AG04450 (cell line): ENCODE measurements around the gene SIRT3. TPM values are rescaled to one million over a fixed set of nuclear protein-coding genes. Genes with fewer than 3 reads are reported as not detected.
A peak's percentile ranks its signal among the peaks of the same experiment; 100 is the strongest.

ENCODE experiments used
- CTCF ChIA-PET: fragments of 300-600, 350-600 bp; formaldehyde crosslinking; extraction: SDS; loops from one replicate; lab custom pipeline; 2022; ENCODE audit warnings: antibody characterized with exemption, inconsistent platforms; lab: Charles Lee
- POLR2A ChIA-PET: fragments of 350-600 bp; formaldehyde crosslinking; extraction: SDS; loops from one replicate; lab custom pipeline; 2021; ENCODE audit warnings: antibody characterized with exemption, inconsistent platforms; lab: Yijun Ruan, JAX
- DNase-seq: peaks from one replicate; pipeline ENCODE4 v3.0.0-alpha.2; 2011; ENCODE audit warnings: low read depth, low spot score
- H3K27ac ChIP-seq: one replicate; pipeline ENCODE4 v1.5.1; 2012; ENCODE audit warnings: low read depth, low read length, control low read depth
- H3K27me3 ChIP-seq: one replicate; pipeline ENCODE4 v1.6.0; 2012; ENCODE audit warnings: low read length; ENCODE audit not compliant: control insufficient read depth, insufficient read depth
- H3K4me3 ChIP-seq: 2 replicates; pipeline ENCODE4 v1.5.1; 2011; ENCODE audit warnings: mild to moderate bottlenecking, low read depth, low read length, control low read depth
- H3K9me3 ChIP-seq: 2 replicates; pipeline ENCODE4 v1.5.1; 2012; ENCODE audit warnings: low read length; ENCODE audit not compliant: control insufficient read depth, insufficient read depth
- polyA plus RNA-seq: library from polyadenylated mRNA; depleted of rRNA; stranded (reverse); fragments of >200 nt; gene quantifications from 2 replicates; pipeline ENCODE4 v1.2.3, GENCODE V29; 2011
- TF ChIP-seq, protein P1 (sequence below): IDR thresholded peaks from 2 replicates; pipeline ENCODE4 v1.5.1; 2011; ENCODE audit warnings: low read depth, low read length, control low read depth, inconsistent platforms

Gene SIRT3
- polyA plus RNA-seq, 1 experiment, result 15.8 TPM

DNA sequence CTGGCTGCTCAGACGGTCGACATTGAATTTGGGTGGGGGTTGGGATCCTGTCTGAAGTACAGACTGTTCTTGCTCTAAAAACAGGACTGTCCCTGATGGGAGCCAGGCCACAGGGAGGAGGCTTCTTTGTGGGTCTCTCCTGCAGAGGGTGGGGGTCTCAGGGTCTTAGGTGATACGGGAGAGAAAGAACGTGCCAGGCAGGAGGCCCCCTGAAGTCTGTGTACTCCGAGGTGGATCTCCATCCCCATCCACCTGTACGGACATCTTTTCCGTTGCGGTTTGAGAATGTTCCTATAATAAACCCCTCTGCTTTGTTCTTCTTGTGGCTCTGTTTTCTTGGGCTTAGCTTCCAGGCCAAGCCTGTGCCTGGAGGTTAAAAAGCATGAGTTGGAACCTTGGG is 16.5 kb upstream of the SIRT3 start:
- no peak for DNase-seq
- no peak overlapping the region for H3K27ac ChIP-seq
- POLR2A ChIA-PET, result no interaction called here
- TF ChIP-seq, protein P1, sequence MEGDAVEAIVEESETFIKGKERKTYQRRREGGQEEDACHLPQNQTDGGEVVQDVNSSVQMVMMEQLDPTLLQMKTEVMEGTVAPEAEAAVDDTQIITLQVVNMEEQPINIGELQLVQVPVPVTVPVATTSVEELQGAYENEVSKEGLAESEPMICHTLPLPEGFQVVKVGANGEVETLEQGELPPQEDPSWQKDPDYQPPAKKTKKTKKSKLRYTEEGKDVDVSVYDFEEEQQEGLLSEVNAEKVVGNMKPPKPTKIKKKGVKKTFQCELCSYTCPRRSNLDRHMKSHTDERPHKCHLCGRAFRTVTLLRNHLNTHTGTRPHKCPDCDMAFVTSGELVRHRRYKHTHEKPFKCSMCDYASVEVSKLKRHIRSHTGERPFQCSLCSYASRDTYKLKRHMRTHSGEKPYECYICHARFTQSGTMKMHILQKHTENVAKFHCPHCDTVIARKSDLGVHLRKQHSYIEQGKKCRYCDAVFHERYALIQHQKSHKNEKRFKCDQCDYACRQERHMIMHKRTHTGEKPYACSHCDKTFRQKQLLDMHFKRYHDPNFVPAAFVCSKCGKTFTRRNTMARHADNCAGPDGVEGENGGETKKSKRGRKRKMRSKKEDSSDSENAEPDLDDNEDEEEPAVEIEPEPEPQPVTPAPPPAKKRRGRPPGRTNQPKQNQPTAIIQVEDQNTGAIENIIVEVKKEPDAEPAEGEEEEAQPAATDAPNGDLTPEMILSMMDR, result no peak
- peaks cover 6% of the 10 kb centered on the region for H3K27me3 ChIP-seq
- H3K4me3 ChIP-seq, result no peak overlapping the region
- CTCF ChIA-PET, result no interaction called here
- no peaks in the 10 kb centered on the region for H3K9me3 ChIP-seq

DNA sequence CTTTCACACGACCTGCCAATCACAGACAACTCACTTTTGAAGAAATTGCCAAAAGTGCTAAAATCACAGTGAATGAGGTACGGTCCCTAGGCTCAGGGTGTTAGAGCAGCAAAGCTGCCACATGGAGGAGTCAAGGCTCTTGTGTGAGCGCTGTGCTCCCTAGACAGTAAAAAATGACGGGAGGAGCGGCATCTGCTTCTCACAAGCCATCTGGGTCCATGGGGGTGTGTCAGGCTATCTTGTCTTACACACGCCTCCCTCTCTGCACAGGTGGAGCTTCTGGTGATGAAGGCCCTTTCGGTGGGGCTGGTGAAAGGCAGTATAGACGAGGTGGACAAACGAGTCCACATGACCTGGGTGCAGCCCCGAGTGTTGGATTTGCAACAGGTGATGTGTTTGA is 15.4 kb upstream of the SIRT3 start:
- Histone ChIP-seq H3K4me3 (no peak overlapping the region), H3K9me3 (no peaks in the 10 kb centered on the region), H3K27ac (peak overlapping the region; percentile 39), H3K27me3 (no peaks in the 10 kb centered on the region)
- CTCF ChIA-PET, result interaction anchor here (0.6 to 2.5 kb wide), 11 partner anchors 8 to 197 kb away, joined by 3 to 51 read pairs (median 6); partner anchors contain the start of genes PSMD13 and SIGIRR
- TF ChIP-seq, protein P1, result no peak
- POLR2A ChIA-PET, result no interaction called here
- DNase-seq, result no peak

- CTCF ChIA-PET, result interaction anchor here (0.6 to 2.5 kb wide), 15 partner anchors 9 to 198 kb away, joined by 3 to 51 read pairs (median 4); partner anchors contain the start of genes B4GALNT4, PSMD13 and SIGIRR
These were observed 14.7 kb upstream of the SIRT3 start for GRCh38 chr11:250740-251299.

GRCh38 chr11:250274-250673 is 14.1 kb upstream of the SIRT3 start:
- ChIA-PET CTCF (interaction anchor here (0.8 to 2.5 kb wide), 13 partner anchors 10 to 198 kb away, joined by 3 to 51 read pairs (median 4); partner anchors contain the start of genes B4GALNT4, PSMD13 and SIGIRR), POLR2A (interaction anchor here (0.9 kb wide), 1 partner anchor 18 kb away, joined by 3 read pairs; no protein-coding TSS in a partner anchor)
- no peaks in the 10 kb centered on the region for H3K27me3 ChIP-seq
- TF ChIP-seq, protein P1, result no peak
- no peaks in the 10 kb centered on the region for H3K9me3 ChIP-seq
- no peak overlapping the region for H3K4me3 ChIP-seq
- no peak overlapping the region for H3K27ac ChIP-seq
- DNase-seq, result no peak

More at GRCh38 chr11:250740-251299, 14.7 kb upstream of the SIRT3 start:
- TF ChIP-seq, protein P1, result peak; percentile 62
- no peaks in the 10 kb centered on the region for H3K9me3 ChIP-seq
- POLR2A ChIA-PET, result interaction anchor here (0.9 kb wide), 1 partner anchor 17 kb away, joined by 3 read pairs; no protein-coding TSS in a partner anchor
- no peak for DNase-seq
- no peaks in the 10 kb centered on the region for H3K27me3 ChIP-seq
- H3K27ac ChIP-seq, result no peak overlapping the region
- no peak overlapping the region for H3K4me3 ChIP-seq

DNA sequence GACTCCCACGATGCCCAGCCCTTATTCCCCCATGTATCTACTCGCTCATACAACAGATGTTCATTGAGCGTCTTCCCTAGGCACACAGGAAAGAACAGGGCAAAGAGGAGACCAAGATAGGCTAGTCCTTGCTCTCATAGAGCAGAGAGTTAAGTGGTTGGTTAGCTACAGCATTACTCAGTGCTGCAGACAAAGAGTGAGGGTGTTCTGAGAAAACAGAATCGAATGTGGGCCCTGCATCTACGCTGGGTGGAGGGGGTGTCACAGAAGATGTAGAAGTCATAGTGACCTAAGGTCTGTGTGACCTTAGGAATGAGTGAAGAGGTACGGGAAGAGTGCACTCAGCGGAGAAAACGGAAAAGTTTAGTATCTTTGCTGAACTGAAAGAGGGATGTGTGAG is 12.9 kb upstream of the SIRT3 start:
- CTCF ChIA-PET, result interaction anchor here (1.5 kb wide), 1 partner anchor 198 kb away, joined by 4 read pairs; no protein-coding TSS in a partner anchor

More for the DNA sequence above, 12.9 kb upstream of the SIRT3 start:
- no peak for DNase-seq
- Histone ChIP-seq H3K27me3 (no peaks in the 10 kb centered on the region), H3K27ac (no peak overlapping the region), H3K9me3 (no peaks in the 10 kb centered on the region), H3K4me3 (no peak overlapping the region)
- POLR2A ChIA-PET, result interaction anchor here (1.2 kb wide), 1 partner anchor 106 kb away, joined by 4 read pairs; no protein-coding TSS in a partner anchor
- TF ChIP-seq, protein P1, result no peak
